Measurements from ENCODE around the gene TSPAN4.
A peak's percentile ranks its signal among the peaks of the same experiment; 100 is the strongest.

The TSPAN4 gene

GRCh38 chr11:850775-851763, 8.4 kb downstream of the TSPAN4 start:
- DNase-seq (ENCODE audit: low spot score) = peak; percentile 59

GRCh38 chr11:852762-853161, 10.1 kb downstream of the TSPAN4 start:
- no peak for DNase-seq (ENCODE audit: low spot score)

DNA sequence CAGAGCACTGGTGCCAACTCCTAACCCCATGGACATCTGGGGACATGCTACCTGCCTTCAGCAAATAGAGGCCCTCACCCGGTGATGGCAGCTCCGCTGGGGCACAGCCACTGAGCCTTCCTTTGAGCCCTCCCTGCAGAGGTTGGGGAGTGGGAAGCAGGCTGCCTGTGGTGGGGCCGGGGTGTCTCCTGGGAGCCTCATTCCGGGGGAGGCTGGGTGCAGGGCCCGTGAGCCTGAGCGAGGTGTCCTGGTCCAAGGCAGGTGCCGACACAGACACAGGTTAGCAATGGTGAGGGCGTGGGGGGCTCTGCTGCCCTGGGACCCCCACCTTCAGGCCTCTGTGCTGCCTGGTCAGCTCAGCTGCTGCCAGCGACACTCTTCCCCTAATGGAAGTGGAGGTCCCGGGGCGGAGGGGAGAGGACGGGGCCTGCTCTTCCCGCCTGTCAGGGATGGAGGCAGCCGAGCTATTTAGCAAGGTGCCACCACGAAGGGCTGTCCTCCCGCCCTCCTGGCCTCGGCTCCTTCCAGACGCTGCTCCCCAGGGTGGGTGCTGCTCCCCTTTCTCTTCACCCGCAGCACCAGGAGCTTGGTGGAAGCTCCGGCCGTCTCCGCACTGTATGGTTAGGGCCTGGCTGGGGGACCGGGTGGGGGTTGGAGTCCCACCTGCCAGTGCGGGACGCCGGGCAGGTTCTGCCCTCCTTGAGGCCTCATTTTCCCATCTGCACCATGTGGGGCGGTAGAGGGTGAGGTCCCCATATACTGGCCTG, 11.2 kb downstream of the TSPAN4 start:
- DNase-seq (ENCODE audit: low spot score) = no peak

DNA sequence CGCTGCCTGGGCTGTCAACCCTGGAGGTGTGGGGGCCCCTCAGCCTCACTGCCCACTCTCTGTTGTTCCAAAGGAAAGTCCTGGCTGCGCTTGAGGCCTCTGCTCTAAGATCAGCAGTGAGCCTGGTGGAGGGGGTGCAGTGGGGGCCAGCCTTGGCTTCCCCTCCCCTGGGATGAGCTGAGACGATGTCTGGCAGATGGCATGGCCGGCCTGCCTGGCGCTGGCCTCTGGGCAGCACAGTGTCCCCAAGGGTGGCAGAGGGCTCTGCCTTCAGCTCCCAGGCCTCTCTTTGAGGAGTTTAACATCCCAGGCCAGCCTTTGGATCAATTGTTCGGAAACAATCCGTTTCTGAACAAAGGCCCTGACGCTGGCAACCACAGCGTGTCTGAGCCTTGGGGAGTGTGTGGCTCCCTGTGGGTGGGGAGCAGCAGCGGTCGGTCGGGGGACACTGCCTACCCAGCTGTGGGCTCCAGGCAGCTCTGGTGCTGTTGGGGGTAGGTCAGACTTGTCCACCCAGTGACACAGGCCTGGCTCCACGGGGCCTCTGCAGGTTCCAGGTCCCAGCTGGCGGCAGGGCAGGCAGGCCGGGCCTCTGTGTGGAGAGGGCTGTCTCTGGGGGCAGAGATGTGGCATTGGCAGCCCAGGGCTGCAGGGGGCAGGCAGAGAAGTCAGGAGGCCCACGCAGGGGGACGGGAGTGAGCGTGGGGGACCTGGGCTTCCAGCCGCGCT, 12.1 kb downstream of the TSPAN4 start:
- no peak for DNase-seq (ENCODE audit: low spot score)

DNA sequence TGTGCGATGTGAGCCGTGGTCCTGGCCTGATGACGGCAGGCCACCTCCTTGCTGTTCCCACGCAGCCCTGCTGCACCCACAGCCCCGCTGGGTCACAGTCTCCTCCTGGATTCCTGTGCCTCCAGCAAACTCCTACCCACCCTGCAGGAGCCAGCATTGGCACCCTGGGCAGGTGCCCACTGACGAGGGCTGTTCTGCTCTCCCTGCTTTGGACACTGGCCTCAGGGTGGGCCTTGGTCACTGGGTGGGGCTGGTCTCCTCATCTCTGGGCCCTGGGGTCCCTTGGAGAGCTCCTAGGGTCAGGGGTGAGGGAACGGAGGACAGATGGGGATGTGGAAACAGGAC, 12.7 kb downstream of the TSPAN4 start:
- DNase-seq (ENCODE audit: low spot score) = no peak

- DNase-seq (ENCODE audit: low spot score) = no peak
Observed at GRCh38 chr11:855796-856195, 13.1 kb downstream of the TSPAN4 start.

DNA sequence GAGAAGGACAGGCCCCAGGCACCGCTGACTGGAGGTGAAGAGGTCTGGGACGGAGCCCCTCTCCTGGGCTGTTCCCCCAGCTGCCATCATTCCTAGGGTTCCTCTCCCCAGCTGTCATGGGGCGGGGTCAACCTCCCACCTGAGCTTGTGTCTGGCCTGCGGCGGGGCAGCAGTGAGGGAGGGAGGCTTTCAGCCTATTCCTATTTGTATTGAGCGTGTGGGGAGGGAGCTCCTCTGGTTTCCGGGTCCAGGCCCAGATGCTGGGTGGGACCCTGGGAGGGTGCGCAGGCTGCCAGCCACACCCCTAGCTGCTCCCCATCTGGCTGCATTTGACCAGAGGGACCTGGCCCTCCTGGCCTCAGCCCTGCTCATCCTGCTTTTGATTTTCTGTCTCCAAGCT, 13.7 kb downstream of the TSPAN4 start:
- no peak for DNase-seq (ENCODE audit: low spot score)

GRCh38 chr11:858053-858761, 15.6 kb downstream of the TSPAN4 start:
- no peak for DNase-seq (ENCODE audit: low spot score)

DNA sequence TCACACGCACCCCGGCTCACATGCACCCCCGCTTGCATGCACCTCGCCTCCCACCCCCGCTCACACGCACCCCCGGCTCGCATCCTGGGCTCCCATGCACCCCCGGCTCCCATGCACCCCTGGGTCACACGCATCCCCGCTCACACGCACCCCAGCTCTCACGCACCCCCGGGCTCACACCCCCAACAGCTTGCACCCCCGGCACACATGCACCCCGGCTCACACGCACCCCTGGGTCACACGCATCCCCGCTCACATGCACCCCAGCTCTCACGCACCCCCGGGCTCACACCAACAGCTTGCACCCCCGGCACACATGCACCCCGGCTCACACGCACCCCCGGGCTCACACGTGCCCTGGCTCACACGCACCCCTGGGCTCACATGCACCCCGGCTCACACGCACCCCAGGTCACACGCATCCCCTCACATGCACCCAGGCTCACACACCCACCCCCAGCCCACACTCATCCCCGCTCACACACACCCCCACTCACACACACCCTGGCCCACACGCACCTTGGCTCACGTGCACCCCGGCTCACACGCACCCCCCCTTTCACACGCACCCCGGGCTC, 16.2 kb downstream of the TSPAN4 start:
- no peak for DNase-seq (ENCODE audit: low spot score)

DNA sequence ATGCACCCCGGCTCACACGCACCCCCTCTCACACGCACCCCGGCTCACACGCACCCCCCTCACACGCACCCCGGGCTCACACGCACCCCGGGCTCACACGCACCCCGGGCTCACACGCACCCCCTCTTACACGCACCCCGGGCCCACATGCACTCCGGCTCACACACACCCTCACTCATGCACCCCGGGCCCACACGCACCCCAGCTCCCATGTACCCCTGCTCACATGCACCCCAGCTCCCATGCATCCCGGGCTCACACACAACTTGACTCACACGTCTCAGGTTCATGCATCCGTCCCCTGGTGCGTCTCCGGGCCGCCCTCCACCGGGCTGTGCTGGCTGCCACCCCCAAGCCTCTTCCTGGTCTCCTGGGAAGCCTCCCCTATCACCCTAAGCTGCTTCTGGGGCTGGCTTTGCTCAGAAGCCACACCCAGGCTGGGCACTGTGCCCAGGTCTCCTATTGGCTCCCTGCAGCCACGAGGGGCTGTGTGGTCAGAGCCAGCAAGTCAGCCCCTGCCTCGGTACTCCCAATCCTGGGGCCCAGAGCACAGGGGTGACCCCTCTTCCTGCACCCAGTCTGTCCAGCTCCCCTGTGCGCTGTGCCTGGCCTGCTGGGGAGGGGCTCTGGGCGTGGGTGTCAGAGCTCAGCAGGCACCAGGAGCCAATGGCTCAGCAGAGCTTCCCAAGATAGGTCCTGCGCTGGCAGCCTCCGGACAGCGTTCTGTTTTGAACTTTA, 16.9 kb downstream of the TSPAN4 start:
- DNase-seq (ENCODE audit: low spot score) = peak; percentile 40

- DNase-seq (ENCODE audit: low spot score) = no peak
Observed at GRCh38 chr11:860234-861104, 17.8 kb downstream of the TSPAN4 start.

GRCh38 chr11:861105-861479, 18.4 kb downstream of the TSPAN4 start:
- DNase-seq (ENCODE audit: low spot score) = no peak

DNA sequence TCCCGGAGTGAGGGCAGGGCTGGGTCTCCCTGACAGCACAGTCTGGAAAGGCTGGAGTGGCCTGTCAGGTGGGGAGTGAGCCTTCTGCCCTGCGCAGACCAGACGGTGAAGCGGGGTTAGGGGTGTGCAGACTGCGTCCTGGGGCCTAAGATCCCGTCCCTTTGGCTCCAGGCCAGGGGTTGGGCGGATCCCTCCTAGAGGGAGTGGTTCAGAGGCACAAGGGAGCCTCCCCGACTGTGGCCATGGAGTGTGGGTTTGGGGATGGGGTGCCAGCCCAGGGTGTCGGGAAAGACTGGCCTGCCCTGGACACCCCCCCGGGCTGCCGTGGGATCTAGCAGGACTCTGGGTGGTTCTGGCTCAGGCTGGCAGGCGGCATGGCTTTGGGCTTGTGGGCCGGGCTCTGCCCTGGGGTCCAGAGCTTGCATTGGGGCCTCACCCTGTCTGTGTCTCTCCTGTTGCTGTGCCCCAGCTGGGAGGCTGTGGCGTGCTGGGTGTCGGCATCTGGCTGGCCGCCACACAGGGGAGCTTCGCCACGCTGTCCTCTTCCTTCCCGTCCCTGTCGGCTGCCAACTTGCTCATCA, 19.5 kb downstream of the TSPAN4 start:
- no peak for DNase-seq (ENCODE audit: low spot score)

DNA sequence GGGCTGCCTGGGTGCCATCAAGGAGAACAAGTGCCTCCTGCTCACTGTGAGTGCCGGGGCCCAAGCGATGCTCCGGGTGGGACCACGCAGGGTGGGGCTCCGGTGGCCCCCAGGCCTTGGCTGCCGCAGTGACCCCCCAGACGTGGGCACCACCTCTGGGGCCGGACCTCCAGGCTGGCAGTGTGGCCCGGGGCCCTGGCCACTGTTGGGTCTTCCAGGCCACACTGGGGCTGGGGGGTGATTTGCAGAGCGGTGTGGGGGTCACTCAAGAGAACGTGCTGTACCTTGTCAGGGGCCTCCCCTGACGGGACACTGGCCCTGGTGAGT, 20.0 kb downstream of the TSPAN4 start:
- DNase-seq (ENCODE audit: low spot score) = no peak

DNA sequence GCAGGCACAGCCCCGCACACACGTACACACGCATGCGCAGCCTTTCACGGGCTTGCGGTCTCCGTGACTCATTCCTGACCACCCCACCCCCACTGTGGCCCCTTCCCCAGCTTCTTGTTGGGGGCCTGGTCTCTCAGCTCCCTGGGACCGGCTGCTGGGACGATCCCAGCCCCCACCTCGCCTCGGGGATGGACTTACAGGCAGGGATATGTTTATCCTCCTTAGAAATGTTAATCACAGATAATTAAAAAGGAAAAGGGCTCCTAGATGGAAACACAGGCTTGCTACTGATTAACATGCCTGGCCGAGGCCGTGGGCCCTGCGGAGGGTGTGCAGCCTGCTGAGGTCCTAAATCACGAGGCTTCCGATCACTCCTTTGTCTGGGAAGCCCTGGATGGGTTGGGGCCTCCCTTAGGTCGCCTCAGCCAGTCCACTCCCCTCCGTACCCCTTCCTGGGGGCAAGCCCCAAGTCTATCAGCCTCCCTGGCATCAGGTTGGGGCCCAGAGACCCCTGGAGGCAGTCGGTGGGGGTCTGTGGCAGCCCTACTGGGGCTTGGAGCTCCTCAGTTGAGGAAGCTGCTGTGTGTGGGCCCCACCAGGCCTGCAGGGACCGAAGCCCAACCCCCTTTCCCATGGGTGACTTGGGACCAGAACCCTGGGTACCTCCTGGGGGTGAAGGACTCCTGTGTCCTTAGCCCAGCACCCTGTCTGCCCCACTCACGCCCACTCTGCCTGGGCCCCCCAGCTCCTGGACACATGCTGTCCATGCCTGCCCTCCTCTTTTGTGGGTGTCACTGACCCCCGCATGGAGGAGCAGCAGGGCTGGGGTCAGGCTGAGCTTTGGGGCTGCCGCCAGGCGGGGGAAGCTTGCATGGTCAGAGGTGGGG, 20.6 kb downstream of the TSPAN4 start:
- no peak for DNase-seq (ENCODE audit: low spot score)

- no peak for DNase-seq (ENCODE audit: low spot score)
Observed at GRCh38 chr11:863910-864827, 21.5 kb downstream of the TSPAN4 start.

- DNase-seq (ENCODE audit: low spot score) = no peak
Observed at GRCh38 chr11:864898-865297, 22.2 kb downstream of the TSPAN4 start.
